Right lobe of liver (tissue), 4 donors: ENCODE data around the gene KRTAP5-6.

Experiments used
- CTCF ChIP-seq, 4 donors: fragments of 200-600 bp in 3 of 4; fragments of 450-650 bp in 1 of 4; IDR thresholded peaks; one replicate each; pipeline versions ENCODE4 v1.5.1 to v1.8.0; 2016 to 2022; ENCODE audit warnings: antibody characterized with exemption in 4 of 4, mild to moderate bottlenecking in 2 of 4
- POLR2A ChIP-seq: fragments of 450-650 bp; IDR thresholded peaks from one replicate; pipeline ENCODE4 v1.6.1; 2017; ENCODE audit warnings: antibody characterized with exemption, mild to moderate bottlenecking
- donor health status: DM: no; HTN: no; CAD: no.
- donor health status: DM: no; HTN: no; CAD: no.
- donor health status: DM: no; HTN: yes; CAD: no.

GRCh38 chr11:1727861-1728260 is 30.9 kb downstream of the KRTAP5-6 start:
- TF ChIP-seq CTCF (IDR thresholded peaks at IDR 0.05) = no peak
- TF ChIP-seq POLR2A = no peak
